ENCODE data around the gene PIGL. TPM values are rescaled to one million over a fixed set of nuclear protein-coding genes. Genes with fewer than 3 reads are reported as not detected.

The PIGL gene
- total RNA-seq, 1 donor from 2014 or later, result 56.6 TPM

DNA sequence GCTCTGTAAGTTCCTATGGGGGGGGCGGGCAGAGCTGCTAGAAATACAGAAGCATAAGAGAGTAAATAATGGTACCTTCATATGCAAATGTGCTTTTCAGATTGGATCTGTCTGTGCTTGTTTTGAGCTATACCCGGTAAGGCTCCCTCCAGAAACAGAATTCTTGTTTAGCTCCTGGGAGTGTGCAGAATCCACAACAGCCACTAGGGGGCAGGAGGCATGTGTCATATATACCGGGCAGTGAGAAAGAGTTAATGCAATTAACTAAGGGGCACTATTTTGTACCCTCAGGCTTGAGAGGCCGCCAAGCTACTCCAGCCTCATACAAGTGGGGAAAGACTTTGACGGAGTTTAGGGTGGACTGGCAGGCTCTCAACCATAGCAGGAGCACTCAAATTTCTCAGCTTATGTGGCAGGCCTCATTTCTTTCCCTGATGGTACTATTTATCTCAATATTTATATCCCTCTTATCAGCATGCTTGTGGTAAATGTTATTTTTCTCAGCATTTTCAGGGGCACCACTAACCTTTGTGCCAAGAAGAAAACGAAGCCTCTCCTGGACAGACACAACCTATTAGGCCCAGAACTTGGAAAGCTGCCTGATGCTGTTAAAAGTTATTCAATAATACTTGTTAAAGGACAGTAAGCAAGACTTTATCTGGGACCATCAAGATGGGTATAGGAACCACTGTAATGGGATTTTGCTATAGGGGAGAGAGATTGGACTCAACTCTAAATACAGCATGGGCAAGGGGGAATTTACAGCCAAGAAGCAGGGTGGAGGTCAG is 146.9 kb downstream of the PIGL start:
- Mint-ChIP-seq H3K27ac (no peak overlapping the region), H3K4me3 (no peak overlapping the region), H3K4me1 (peaks cover 4% of the 10 kb centered on the region), H3K36me3 (ENCODE audit: low read depth) (no peaks in the 10 kb centered on the region), H3K9me3 (no peaks in the 10 kb centered on the region), H3K27me3 (no peaks in the 10 kb centered on the region)
- POLR2A ChIA-PET, result interaction anchor here (0.5 to 1.9 kb wide), 9 partner anchors 11 to 172 kb away, joined by 3 to 20 read pairs (median 6); partner anchors contain the start of genes CENPV, NCOR1, TRPV2 and UBB
- peak; percentile 56 for DNase-seq
- CTCF ChIA-PET, result interaction anchor here (0.5 to 6.6 kb wide), 26 partner anchors 8 to 226 kb away, joined by 3 to 119 read pairs (median 6); partner anchors contain the start of genes CENPV, TRPV2 and UBB
- ATAC-seq (ENCODE audit: low read depth), result peak; percentile 97
- intact Hi-C loops (cut with micrococcal nuclease), result loop anchor here (1.0 kb wide), 4 partner anchors 17 to 225 kb away; partner anchors contain the start of genes TRPV2 and UBB
- TF ChIP-seq CTCF (IDR thresholded peaks at IDR 0.05), result peak; percentile 95

- Mint-ChIP-seq H3K27ac (no peak overlapping the region), H3K4me1 (peaks cover 4% of the 10 kb centered on the region), H3K9me3 (no peaks in the 10 kb centered on the region), H3K27me3 (no peaks in the 10 kb centered on the region), H3K36me3 (ENCODE audit: low read depth) (no peaks in the 10 kb centered on the region), H3K4me3 (no peak overlapping the region)
- no peak for ATAC-seq (ENCODE audit: low read depth)
- no peak for TF ChIP-seq CTCF (IDR thresholded peaks at IDR 0.05)
- ChIA-PET POLR2A (interaction anchor here (0.8 to 1.9 kb wide), 7 partner anchors 12 to 171 kb away, joined by 3 to 20 read pairs (median 6); partner anchors contain the start of genes CENPV, NCOR1, TRPV2 and UBB), CTCF (interaction anchor here (0.5 to 6.6 kb wide), 17 partner anchors 9 to 283 kb away, joined by 3 to 119 read pairs (median 8); partner anchors contain the start of genes CENPV, TRPV2 and UBB)
- intact Hi-C loops (cut with micrococcal nuclease), result no loop called here
- DNase-seq, result no peak
Observed at GRCh38 chr17:16364625-16365024, 147.6 kb downstream of the PIGL start.

GRCh38 chr17:16371742-16372141 is 154.7 kb downstream of the PIGL start:
- no peak overlapping the region for H3K27ac Mint-ChIP-seq
- DNase-seq (no peak), ATAC-seq (ENCODE audit: low read depth) (no peak)
- POLR2A ChIA-PET, result interaction anchor here (1.0 kb wide), 1 partner anchor 9 kb away, joined by 4 read pairs; the partner anchor contains the start of gene UBB
- no peak for TF ChIP-seq CTCF (IDR thresholded peaks at IDR 0.05)
- H3K4me3 Mint-ChIP-seq, result no peak overlapping the region
- H3K27me3 Mint-ChIP-seq, result no peaks in the 10 kb centered on the region
- CTCF ChIA-PET, result interaction anchor here (1.0 kb wide), 1 partner anchor 8 kb away, joined by 3 read pairs; no protein-coding TSS in a partner anchor
- H3K36me3 Mint-ChIP-seq (ENCODE audit: low read depth), result no peaks in the 10 kb centered on the region
- no peaks in the 10 kb centered on the region for H3K4me1 Mint-ChIP-seq
- H3K9me3 Mint-ChIP-seq, result no peaks in the 10 kb centered on the region
- intact Hi-C loops (cut with micrococcal nuclease), result no loop called here

DNA sequence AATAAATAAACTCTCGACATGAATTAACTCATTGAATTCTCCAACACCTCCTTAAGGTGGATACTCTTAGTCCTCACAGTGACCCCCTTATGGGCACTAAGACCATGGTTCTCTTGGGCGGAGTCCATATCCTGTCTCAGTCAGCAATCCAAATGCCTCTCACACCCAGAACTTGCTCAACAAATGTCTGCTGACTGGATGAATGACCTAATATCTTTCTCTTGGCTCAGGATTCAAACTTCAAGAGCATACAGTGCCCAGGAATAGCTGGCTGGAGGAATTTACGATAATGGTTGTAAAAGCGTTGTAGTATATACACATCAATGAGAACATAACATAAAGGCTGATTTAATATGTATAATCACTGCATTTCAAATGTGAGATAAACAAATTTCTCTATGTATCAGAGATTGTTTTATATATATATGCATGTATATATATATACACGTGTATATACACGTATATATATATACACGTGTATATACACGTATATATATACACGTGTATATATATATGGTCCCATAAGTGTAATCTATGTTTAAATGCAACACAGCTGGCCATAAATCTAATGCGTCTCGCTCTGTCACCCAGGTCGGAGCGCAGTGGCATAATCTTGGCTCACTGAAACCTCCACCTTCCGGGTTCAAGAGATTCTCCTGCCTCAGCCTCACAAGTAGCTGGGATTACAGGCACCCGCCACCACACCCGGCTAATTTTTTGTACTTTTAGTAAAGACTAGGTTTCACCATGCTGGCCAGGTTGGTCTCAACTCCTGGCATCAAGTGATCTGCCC is 157.3 kb downstream of the PIGL start:
- no peak overlapping the region for H3K27ac Mint-ChIP-seq
- ATAC-seq (ENCODE audit: low read depth), result no peak
- intact Hi-C loops (cut with micrococcal nuclease), result no loop called here
- no peaks in the 10 kb centered on the region for H3K27me3 Mint-ChIP-seq
- CTCF ChIA-PET, result interaction anchor here (1.1 to 2.0 kb wide), 2 partner anchors 11 to 41 kb away, joined by 3 to 9 read pairs; partner anchors contain the start of gene TRPV2
- TF ChIP-seq CTCF (IDR thresholded peaks at IDR 0.05), result no peak
- POLR2A ChIA-PET, result no interaction called here
- no peaks in the 10 kb centered on the region for H3K4me1 Mint-ChIP-seq
- DNase-seq, result no peak
- no peak overlapping the region for H3K4me3 Mint-ChIP-seq
- H3K36me3 Mint-ChIP-seq (ENCODE audit: low read depth), result no peaks in the 10 kb centered on the region
- no peaks in the 10 kb centered on the region for H3K9me3 Mint-ChIP-seq

Other genes with a start within 250 kb of the PIGL start
- 15.0 and 18.1 TPM in 2 replicates for gene ZSWIM7, start 217.5 kb upstream of the PIGL start, total RNA-seq
- gene TTC19, start 217.4 kb upstream of the PIGL start, total RNA-seq, result 29.7 and 34.2 TPM in 2 replicates
- 163 and 188 TPM in 2 replicates for gene NCOR1, start 1.7 kb upstream of the PIGL start, total RNA-seq
- gene CENPV, start 136.3 kb downstream of the PIGL start, total RNA-seq, result 24.0 and 25.7 TPM in 2 replicates
- gene UBB, start 163.9 kb downstream of the PIGL start, total RNA-seq, result 1,031 and 1,128 TPM in 2 replicates
- 58.3 and 65.8 TPM in 2 replicates for gene TRPV2, start 198.4 kb downstream of the PIGL start, total RNA-seq

Data from activated B cell treated with CpG ODN at 0.5 μM for 24 hours (primary cell).